Neural progenitor cell (in vitro differentiated cells): ENCODE data around the gene SBF1.

ENCODE experiments used
- EZH2 ChIP-seq: fragments of 200-600 bp; sonication (generic); IDR thresholded peaks from 2 replicates; pipeline ENCODE4 v1.6.1; 2017; ENCODE audit warnings: antibody characterized with exemption, mild to moderate bottlenecking, moderate library complexity
- EZH2phosphoT487 ChIP-seq: fragments of 200-600 bp; sonication (generic); IDR thresholded peaks from 2 replicates; pipeline ENCODE4 v1.6.1; 2017; ENCODE audit warnings: antibody characterized with exemption
- TF ChIP-seq, protein P1 (sequence below): fragments of 200-600 bp; sonication (generic); IDR thresholded peaks from 2 replicates; pipeline ENCODE4 v1.5.1; 2017; ENCODE audit warnings: antibody characterized with exemption, mild to moderate bottlenecking

DNA sequence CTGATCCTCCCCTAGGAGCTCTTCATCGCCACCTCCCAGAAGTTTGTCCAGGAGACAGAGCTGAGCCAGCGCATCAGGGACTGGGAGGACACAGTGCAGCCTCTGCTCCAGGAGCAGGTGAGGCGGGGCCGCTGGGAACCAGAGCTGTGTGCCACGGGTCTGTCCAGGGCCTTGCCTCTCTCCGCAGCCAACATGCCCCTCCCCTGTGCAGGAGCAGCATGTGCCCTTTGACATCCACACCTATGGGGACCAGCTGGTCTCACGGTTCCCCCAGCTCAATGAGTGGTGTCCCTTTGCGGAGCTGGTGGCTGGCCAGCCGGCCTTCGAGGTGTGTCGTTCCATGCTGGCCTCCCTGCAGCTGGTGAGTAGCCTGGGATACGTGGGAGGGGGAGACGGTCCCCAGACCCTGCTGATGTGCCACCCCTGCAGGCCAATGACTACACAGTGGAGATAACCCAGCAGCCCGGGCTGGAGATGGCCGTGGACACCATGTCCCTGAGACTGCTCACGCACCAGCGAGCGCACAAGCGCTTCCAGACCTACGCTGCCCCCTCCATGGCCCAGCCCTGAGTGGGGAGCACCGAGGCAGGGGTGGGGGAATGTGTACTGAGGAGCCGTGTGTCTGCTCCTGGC is 48.1 kb upstream of the SBF1 start:
- TF ChIP-seq EZH2: no peak
- TF ChIP-seq, protein P1, sequence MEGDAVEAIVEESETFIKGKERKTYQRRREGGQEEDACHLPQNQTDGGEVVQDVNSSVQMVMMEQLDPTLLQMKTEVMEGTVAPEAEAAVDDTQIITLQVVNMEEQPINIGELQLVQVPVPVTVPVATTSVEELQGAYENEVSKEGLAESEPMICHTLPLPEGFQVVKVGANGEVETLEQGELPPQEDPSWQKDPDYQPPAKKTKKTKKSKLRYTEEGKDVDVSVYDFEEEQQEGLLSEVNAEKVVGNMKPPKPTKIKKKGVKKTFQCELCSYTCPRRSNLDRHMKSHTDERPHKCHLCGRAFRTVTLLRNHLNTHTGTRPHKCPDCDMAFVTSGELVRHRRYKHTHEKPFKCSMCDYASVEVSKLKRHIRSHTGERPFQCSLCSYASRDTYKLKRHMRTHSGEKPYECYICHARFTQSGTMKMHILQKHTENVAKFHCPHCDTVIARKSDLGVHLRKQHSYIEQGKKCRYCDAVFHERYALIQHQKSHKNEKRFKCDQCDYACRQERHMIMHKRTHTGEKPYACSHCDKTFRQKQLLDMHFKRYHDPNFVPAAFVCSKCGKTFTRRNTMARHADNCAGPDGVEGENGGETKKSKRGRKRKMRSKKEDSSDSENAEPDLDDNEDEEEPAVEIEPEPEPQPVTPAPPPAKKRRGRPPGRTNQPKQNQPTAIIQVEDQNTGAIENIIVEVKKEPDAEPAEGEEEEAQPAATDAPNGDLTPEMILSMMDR: no peak
- no peak for TF ChIP-seq EZH2phosphoT487
